NCI-H446 treated with DMSO at 0.1 percent for 48 hours (cell line): ENCODE data around the gene FLOT2.
A peak's percentile ranks its signal among the peaks of the same experiment; 100 is the strongest.
"Not testable (repeated sequence)": the region's sequence is repeated elsewhere in the genome, so short reads cannot be mapped to it uniquely, and the experiment has no call there.

Experiments used
- DNase-seq: peaks from one replicate; lab custom pipeline; 2025; lab: John Stamatoyannopoulos, UW

Gene FLOT2

GRCh38 chr17:28843816-28844148, 53.8 kb downstream of the FLOT2 start:
- no peak for DNase-seq

GRCh38 chr17:28842282-28843012, 55.1 kb downstream of the FLOT2 start, which contains the start of gene FAM222B:
Gene FAM222B (minus strand): TSS chr17:28842790. CDS start chr17:28766667, 76,123 bp downstream.
- DNase-seq, result peak; percentile 57

- no peak for DNase-seq
Measured at GRCh38 chr17:28841901-28842281, 55.6 kb downstream of the FLOT2 start.

DNA sequence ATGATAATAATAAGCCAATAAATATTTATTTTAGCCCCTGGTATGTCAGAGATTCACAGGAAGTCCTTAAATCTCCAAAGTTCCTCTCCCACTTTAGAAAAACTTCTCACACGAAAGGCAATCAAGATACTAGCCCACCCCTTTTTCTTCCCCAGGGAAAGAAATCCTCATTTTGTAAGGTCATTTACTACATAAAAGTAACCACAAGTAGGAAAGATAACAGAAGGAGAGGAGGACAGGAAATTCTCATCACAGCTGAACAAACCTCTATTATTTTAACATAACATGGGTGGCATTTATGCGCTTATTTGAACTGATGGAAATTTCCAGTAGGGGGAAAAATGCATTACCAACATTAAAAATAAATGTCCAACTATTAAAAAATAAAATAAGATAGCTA, 58.3 kb downstream of the FLOT2 start:
- no peak for DNase-seq

DNA sequence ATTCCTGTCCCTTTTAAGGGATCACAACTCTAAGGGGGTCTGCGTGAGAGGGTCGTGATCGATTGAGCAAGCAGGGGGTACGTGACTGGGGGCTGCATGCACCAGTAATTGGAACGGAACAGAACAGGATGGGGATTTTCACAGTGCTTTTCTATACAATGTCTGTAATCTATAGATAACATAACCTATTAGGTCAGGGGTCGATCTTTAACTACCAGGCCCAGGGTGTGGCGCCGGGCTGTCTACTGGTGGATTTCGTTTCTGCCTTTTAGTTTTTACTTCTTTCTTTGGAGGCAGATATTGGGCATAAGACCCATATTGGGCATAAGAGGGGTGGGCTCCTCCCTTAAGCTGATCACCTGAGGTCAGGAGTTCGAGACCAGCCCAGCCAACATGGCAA, 61.0 kb downstream of the FLOT2 start:
- not testable (repeated sequence) for DNase-seq

DNA sequence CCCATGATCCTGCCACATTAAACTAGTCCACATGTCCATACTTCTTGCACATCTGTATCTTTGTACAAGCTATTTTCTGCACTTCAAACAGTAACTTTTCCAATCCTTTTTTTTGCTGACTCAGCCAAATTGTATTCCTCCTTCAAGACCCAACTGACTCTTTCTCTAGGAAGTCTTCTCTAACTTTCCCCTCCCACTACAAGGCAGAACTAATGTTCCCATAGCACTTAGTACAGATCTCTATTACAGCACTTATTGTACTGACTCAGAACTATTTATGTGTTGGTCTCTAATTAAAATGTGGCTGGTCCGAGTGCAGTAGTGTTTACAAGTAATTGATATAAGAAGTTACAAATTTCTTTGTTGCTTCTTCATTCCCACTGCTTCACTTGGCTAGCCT, 63.1 kb downstream of the FLOT2 start:
- DNase-seq, result no peak
